ENCODE data around the gene ENG.
A peak's percentile ranks its signal among the peaks of the same experiment; 100 is the strongest.

ENG gene

DNA sequence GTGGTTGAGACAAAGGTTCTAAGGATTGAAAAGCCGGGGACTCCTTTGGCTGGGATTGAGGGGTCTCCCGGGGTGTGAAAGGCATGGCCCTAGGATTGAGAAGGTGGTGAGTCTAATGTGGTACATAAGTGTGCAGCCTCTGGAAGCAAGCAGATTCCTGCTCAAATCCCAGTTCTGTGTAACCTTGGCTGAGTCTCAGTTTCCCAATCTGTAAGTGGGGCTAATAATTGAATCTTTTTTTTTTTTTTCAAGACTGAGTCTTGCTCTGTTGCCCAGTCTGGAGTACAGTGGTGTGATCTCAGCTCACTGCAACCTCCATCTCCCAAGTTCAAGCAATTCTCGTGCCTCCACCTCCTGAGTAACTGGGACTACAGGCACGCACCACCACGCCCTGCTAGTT, 81.9 kb downstream of the ENG start:
- no peak for DNase-seq

- DNase-seq: no peak
Observed at GRCh38 chr9:127771570-127772189, 82.8 kb downstream of the ENG start.

- DNase-seq: peak; percentile 97
Observed at GRCh38 chr9:127770905-127771569, 83.4 kb downstream of the ENG start.

- no peak for DNase-seq
Observed at GRCh38 chr9:127770583-127770904, 83.9 kb downstream of the ENG start.

- DNase-seq: no peak
Observed at GRCh38 chr9:127769929-127770582, 84.4 kb downstream of the ENG start.

- DNase-seq: no peak
Observed at GRCh38 chr9:127769101-127769500, 85.4 kb downstream of the ENG start.

DNA sequence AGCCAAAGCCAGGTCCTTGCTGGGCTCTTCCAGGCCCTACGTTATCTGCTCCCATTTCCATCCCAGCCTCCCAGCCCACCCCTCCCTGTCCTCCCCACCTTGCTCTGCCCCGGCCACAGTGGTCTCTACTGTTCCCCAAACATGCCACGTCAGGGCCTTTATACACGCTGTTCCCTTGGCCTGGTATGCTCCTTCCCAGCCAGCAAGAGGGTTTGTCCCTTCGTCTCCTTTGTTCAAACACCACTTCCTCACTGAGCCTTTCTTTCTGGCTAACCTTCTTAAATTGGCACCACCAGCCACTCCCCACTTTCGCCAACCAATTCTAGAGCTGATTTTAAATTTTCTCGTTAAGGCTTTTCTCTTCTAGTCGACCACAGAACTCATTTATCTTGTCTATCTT, 85.8 kb downstream of the ENG start:
- no peak for DNase-seq

GRCh38 chr9:127767909-127768331, 86.5 kb downstream of the ENG start:
- DNase-seq: peak; percentile 65

- DNase-seq: no peak
Observed at GRCh38 chr9:127767410-127767809, 87.0 kb downstream of the ENG start.

GRCh38 chr9:127765418-127765817, 89.0 kb downstream of the ENG start:
- no peak for DNase-seq
